MM.1S (cell line): ENCODE measurements around the gene CD34.

Experiments used
- EZH2phosphoT487 ChIP-seq: fragments of 300-600 bp; sonication (generic); IDR thresholded peaks from 2 replicates; pipeline ENCODE4 v1.6.1; 2018; ENCODE audit warnings: antibody characterized with exemption, low read length
- TF ChIP-seq, protein P1 (sequence below): fragments of 300-600 bp; sonication (generic); IDR thresholded peaks from 2 replicates; pipeline ENCODE4 v1.5.1; 2016; ENCODE audit warnings: antibody characterized with exemption, low read length, mixed read lengths

DNA sequence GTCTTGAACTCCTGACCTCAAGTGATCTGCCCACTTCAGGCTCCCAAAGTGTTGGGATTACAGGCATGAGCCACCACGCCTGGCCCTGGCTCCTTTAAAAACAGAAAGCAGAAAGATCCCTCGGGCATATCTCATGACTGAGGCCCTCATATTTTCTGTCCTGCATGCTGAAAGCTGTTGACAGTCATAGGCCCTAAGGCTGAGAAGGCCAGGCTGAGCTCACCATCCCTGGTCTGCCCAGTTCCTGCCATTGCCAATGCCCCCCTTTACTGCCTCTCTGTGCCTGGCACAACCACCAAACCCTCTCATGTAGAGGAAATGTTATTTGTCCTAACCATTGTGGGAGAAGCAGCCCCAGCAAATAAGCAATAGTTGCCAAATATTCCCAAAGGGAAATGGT is 12.7 kb downstream of the CD34 start:
- TF ChIP-seq, protein P1, sequence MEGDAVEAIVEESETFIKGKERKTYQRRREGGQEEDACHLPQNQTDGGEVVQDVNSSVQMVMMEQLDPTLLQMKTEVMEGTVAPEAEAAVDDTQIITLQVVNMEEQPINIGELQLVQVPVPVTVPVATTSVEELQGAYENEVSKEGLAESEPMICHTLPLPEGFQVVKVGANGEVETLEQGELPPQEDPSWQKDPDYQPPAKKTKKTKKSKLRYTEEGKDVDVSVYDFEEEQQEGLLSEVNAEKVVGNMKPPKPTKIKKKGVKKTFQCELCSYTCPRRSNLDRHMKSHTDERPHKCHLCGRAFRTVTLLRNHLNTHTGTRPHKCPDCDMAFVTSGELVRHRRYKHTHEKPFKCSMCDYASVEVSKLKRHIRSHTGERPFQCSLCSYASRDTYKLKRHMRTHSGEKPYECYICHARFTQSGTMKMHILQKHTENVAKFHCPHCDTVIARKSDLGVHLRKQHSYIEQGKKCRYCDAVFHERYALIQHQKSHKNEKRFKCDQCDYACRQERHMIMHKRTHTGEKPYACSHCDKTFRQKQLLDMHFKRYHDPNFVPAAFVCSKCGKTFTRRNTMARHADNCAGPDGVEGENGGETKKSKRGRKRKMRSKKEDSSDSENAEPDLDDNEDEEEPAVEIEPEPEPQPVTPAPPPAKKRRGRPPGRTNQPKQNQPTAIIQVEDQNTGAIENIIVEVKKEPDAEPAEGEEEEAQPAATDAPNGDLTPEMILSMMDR: no peak
- no peak for TF ChIP-seq EZH2phosphoT487
